ENCODE measurements around the gene KLHL21. TPM values are rescaled to one million over a fixed set of nuclear protein-coding genes. Genes with fewer than 3 reads are reported as not detected.
A peak's percentile ranks its signal among the peaks of the same experiment; 100 is the strongest.

The KLHL21 gene
- total and polyA plus RNA-seq, 9 of the 15 experiments (the other 6 are each of a cell fraction or from before 2014, with no cell fraction given), result 2.1 to 42.1 (median 17.5) TPM

DNA sequence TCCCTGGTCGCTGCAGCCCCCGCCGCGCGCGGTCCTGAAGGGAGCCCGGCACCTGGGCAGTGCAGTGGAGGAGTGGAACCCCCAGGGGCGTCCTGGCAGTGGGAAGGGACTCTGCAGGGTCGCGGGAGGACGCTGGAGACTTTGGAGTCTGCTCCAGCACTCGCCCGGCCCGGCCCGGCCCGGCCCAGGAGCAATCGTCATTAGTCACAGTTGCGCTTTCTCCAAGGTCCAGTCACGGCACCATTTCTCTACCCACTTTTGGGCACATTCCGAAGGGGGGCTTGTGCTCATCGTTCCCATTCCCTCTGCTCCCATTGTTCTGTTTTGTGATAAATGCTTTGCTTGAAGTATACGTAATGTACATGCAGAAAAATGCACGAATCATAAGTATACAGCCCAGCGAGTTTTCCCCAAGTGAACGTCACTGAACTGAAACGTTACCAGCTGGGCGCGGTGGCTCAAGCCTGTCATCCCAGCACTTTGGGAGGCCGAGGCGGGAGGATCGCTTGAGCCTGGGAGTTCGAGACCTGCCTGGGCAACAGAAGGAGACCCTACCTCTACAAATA lies 23.0 kb upstream of the KLHL21 start (continued):
- TF ChIP-seq, protein P1, sequence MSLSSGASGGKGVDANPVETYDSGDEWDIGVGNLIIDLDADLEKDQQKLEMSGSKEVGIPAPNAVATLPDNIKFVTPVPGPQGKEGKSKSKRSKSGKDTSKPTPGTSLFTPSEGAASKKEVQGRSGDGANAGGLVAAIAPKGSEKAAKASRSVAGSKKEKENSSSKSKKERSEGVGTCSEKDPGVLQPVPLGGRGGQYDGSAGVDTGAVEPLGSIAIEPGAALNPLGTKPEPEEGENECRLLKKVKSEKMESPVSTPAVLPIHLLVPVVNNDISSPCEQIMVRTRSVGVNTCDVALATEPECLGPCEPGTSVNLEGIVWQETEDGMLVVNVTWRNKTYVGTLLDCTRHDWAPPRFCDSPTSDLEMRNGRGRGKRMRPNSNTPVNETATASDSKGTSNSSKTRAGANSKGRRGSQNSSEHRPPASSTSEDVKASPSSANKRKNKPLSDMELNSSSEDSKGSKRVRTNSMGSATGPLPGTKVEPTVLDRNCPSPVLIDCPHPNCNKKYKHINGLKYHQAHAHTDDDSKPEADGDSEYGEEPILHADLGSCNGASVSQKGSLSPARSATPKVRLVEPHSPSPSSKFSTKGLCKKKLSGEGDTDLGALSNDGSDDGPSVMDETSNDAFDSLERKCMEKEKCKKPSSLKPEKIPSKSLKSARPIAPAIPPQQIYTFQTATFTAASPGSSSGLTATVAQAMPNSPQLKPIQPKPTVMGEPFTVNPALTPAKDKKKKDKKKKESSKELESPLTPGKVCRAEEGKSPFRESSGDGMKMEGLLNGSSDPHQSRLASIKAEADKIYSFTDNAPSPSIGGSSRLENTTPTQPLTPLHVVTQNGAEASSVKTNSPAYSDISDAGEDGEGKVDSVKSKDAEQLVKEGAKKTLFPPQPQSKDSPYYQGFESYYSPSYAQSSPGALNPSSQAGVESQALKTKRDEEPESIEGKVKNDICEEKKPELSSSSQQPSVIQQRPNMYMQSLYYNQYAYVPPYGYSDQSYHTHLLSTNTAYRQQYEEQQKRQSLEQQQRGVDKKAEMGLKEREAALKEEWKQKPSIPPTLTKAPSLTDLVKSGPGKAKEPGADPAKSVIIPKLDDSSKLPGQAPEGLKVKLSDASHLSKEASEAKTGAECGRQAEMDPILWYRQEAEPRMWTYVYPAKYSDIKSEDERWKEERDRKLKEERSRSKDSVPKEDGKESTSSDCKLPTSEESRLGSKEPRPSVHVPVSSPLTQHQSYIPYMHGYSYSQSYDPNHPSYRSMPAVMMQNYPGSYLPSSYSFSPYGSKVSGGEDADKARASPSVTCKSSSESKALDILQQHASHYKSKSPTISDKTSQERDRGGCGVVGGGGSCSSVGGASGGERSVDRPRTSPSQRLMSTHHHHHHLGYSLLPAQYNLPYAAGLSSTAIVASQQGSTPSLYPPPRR (CRISPR knock-in tag; IDR thresholded peaks at IDR 0.05; ENCODE audit: borderline replicate concordance), result no peak
- TF ChIP-seq DPF2 (IDR thresholded peaks at IDR 0.05) (no peak), NEUROD1 (IDR thresholded peaks at IDR 0.05; ENCODE audit: borderline replicate concordance, low read depth, low read length, partially characterized antibody) (no peak), ASH1L (IDR thresholded peaks at IDR 0.05; ENCODE audit: borderline replicate concordance, low read depth, partially characterized antibody) (no peak), DACH1 (IDR thresholded peaks at IDR 0.05; ENCODE audit: partially characterized antibody) (peak; percentile 53), NR2F6 (CRISPR knock-in tag; IDR thresholded peaks at IDR 0.05) (no peak), THRAP3 (IDR thresholded peaks at IDR 0.05; ENCODE audit: borderline replicate concordance) (no peak), KDM5B (IDR thresholded peaks at IDR 0.05; ENCODE audit: insufficient replicate concordance, low read depth, low read length) (peak; percentile 20), SRSF7 (optimal IDR thresholded peaks at IDR 0.05; ENCODE audit: low read depth, low read length) (no peak), HDAC1 (IDR thresholded peaks at IDR 0.05) (peak in 1 of 2 experiments; percentile 49; a peak in 1 of 4 replicates), ZNF589 (CRISPR knock-in tag; IDR thresholded peaks at IDR 0.05; ENCODE audit: low read depth) (no peak), MTA2 (IDR thresholded peaks at IDR 0.05; ENCODE audit: low read depth) (no peak)
- TF ChIP-seq, protein P2, sequence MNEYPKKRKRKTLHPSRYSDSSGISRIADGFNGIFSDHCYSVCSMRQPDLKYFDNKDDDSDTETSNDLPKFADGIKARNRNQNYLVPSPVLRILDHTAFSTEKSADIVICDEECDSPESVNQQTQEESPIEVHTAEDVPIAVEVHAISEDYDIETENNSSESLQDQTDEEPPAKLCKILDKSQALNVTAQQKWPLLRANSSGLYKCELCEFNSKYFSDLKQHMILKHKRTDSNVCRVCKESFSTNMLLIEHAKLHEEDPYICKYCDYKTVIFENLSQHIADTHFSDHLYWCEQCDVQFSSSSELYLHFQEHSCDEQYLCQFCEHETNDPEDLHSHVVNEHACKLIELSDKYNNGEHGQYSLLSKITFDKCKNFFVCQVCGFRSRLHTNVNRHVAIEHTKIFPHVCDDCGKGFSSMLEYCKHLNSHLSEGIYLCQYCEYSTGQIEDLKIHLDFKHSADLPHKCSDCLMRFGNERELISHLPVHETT (CRISPR knock-in tag; conservative IDR thresholded peaks at IDR 0.05 in 1 of 2, IDR thresholded peaks at IDR 0.05 in 1 of 2), result 0 out of 4 replicates have a peak, but pooled peaks of 1 of the 2 experiments have one; percentile 21
